Mucosa of gallbladder (tissue), 1 donor: Measurements from ENCODE around the gene CKB. TPM values are rescaled to one million over a fixed set of nuclear protein-coding genes. Genes with fewer than 3 reads are reported as not detected.

Source experiments
- DNase-seq: peaks from one replicate; pipeline ENCODE4 v3.0.0-alpha.2; 2020; ENCODE audit warnings: low spot score
- total RNA-seq: library from RNA; stranded (reverse); gene quantifications from one replicate; pipeline ENCODE4 v1.2.1, GENCODE V29; 2021
- donor health status: DM: no; HTN: no; CAD: no.

Gene CKB
- 424 TPM for total RNA-seq

GRCh38 chr14:103522649-103523574 lies at the start of gene CKB:
Gene CKB (minus strand): TSS chr14:103522830. CDS start chr14:103522493, 337 bp downstream.
- peak; percentile 57 for DNase-seq

GRCh38 chr14:103569408-103569807 lies 46.8 kb upstream of the CKB start:
- no peak for DNase-seq

GRCh38 chr14:103568952-103569351 lies 46.3 kb upstream of the CKB start:
- DNase-seq = no peak

GRCh38 chr14:103563844-103564505 lies 41.3 kb upstream of the CKB start:
- no peak for DNase-seq

- DNase-seq = no peak
Observed at GRCh38 chr14:103563226-103563620, 40.6 kb upstream of the CKB start.

- DNase-seq = peak; percentile 83
Observed at GRCh38 chr14:103562429-103563225, 40.0 kb upstream of the CKB start, which contains the start of the genes BAG5 and COA8. Gene BAG5 (minus strand): TSS chr14:103562657. CDS start chr14:103561164, 1,493 bp downstream. Gene COA8 (plus strand): TSS chr14:103562960. CDS start chr14:103563002, 42 bp downstream.

- DNase-seq = no peak
Observed at GRCh38 chr14:103562179-103562428, 39.5 kb upstream of the CKB start.

GRCh38 chr14:103561381-103562178 lies 39.0 kb upstream of the CKB start:
- DNase-seq = no peak

GRCh38 chr14:103560691-103561090 lies 38.1 kb upstream of the CKB start:
- DNase-seq = no peak

- no peak for DNase-seq
Observed at GRCh38 chr14:103559766-103560165, 37.1 kb upstream of the CKB start.

- DNase-seq = no peak
Observed at GRCh38 chr14:103558071-103558882, 35.6 kb upstream of the CKB start.

- DNase-seq = no peak
Observed at GRCh38 chr14:103556946-103557758, 34.5 kb upstream of the CKB start.

GRCh38 chr14:103555559-103556337 lies 33.1 kb upstream of the CKB start:
- no peak for DNase-seq

- DNase-seq = no peak
Observed at GRCh38 chr14:103552846-103553210, 30.2 kb upstream of the CKB start.

GRCh38 chr14:103552011-103552845 lies 29.6 kb upstream of the CKB start:
- no peak for DNase-seq

GRCh38 chr14:103551338-103551762 lies 28.7 kb upstream of the CKB start:
- DNase-seq = no peak

GRCh38 chr14:103550451-103551337 lies 28.1 kb upstream of the CKB start:
- no peak for DNase-seq
